AG09309 (cell line): Measurements from ENCODE around the gene NECAB2.

Experiments
- DNase-seq: peaks from one replicate; pipeline ENCODE4 v3.0.0-alpha.2; 2010; ENCODE audit warnings: low read depth
- H3K4me3 ChIP-seq: 2 replicates; pipeline ENCODE4 v1.5.1; 2011; ENCODE audit warnings: mild to moderate bottlenecking, low read depth, low read length, moderate library complexity; ENCODE audit not compliant: control insufficient read depth
- TF ChIP-seq, protein P1 (sequence below): IDR thresholded peaks from 2 replicates; pipeline ENCODE4 v1.5.1; 2011; ENCODE audit warnings: mild to moderate bottlenecking, low read depth, low read length, inconsistent platforms; ENCODE audit not compliant: insufficient read depth, control insufficient read depth; ENCODE audit errors: missing control alignments

Gene NECAB2

DNA sequence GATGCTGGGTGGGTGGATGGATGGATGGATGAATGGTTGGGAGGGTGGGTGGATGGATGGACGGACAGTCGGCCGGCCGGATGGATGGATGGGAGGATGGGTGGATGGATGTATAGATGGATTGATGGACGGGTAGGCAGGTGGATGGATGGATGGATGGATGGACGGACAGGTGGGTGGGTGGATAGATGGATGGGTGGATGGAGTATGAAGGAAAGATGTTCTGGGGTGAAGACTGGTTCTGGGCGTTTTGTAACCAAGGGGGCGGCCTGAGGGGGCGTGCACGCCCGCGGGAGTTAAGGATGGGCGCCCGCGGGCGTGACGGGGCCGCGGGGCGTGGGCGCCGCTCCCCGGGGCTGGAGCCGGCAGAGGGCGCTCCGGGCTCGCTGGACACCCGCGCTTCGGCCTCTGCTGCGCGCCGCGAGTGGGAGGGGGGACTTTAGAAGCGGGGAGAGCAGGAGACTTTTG lies at the start of gene NECAB2:
Gene NECAB2, plus strand, starts transcription at position 407 of the 468 bp plus-strand sequence. CDS start 405 bp downstream, outside the sequence.
- DNase-seq, result no peak
- TF ChIP-seq, protein P1, sequence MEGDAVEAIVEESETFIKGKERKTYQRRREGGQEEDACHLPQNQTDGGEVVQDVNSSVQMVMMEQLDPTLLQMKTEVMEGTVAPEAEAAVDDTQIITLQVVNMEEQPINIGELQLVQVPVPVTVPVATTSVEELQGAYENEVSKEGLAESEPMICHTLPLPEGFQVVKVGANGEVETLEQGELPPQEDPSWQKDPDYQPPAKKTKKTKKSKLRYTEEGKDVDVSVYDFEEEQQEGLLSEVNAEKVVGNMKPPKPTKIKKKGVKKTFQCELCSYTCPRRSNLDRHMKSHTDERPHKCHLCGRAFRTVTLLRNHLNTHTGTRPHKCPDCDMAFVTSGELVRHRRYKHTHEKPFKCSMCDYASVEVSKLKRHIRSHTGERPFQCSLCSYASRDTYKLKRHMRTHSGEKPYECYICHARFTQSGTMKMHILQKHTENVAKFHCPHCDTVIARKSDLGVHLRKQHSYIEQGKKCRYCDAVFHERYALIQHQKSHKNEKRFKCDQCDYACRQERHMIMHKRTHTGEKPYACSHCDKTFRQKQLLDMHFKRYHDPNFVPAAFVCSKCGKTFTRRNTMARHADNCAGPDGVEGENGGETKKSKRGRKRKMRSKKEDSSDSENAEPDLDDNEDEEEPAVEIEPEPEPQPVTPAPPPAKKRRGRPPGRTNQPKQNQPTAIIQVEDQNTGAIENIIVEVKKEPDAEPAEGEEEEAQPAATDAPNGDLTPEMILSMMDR, result peak; percentile 55
- H3K4me3 ChIP-seq, result peak within 1 kb of the TSS; percentile 36

- no peak overlapping the region for H3K4me3 ChIP-seq
- DNase-seq, result no peak
- TF ChIP-seq, protein P1, result no peak
These were observed 47.1 kb upstream of the NECAB2 start for GRCh38 chr16:83920894-83921491.

GRCh38 chr16:83923581-83924365 lies 44.3 kb upstream of the NECAB2 start:
- TF ChIP-seq, protein P1, result no peak
- H3K4me3 ChIP-seq, result no peak overlapping the region
- no peak for DNase-seq

DNA sequence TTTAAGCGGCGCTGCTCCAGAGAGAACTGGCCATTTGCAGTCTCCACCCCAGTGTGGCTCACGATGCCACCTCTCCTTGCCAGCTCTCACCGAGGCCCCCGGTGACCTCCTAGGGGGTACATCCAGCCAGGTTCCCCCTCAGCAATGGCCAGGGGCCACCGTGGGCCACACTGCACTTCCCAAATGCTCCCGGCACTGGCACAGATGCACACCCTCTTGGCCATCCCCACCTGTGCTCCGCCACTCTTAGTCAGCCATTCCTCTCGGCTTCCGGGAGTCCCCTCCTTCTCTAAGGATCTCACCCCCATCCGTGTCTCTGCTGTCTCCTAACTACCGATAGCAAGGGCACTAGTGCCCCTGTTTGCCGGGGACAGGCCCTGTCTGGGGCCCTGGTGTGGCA lies 43.4 kb upstream of the NECAB2 start:
- no peak for DNase-seq
- TF ChIP-seq, protein P1, result no peak
- H3K4me3 ChIP-seq, result no peak overlapping the region

- H3K4me3 ChIP-seq, result no peak overlapping the region
- TF ChIP-seq, protein P1, result no peak
- DNase-seq, result no peak
These were observed 42.7 kb upstream of the NECAB2 start for GRCh38 chr16:83925095-83925905.

DNA sequence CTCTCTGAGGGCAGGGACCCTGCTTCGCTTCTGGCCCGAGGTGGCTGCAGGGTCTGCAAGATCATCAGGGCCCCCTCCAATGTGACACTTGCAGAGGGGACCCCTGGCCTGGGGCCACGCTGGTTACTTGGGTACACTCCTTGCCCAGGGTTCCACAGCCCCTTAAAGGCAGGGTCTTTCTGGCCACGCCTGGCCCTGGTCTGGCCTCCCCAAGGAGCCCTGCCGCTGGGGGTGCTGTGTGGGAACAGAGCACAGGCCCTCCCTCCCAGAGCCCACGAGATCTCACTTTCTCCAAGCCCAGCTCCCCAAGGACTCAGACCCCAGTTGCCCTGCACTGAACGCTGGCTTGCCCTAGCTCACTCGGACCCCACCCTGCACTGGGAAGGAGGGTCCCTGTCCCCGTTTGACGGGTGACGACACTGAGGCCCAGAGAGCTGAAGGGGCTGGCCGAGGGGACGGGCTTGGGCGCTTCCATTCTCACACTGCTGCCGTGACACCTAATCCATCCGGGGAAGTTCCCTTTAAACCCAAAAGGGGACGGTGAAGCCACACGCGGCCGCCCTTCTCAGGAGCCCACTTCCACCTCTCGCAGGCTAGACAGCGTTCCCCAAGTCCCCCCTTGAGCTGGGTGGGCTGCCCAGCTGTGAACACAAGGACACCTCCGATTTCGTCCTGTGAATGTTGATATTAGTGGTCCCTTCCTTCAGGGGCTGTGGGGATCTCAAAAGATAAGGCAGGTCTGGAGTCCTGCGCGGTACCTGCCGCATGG lies 41.9 kb upstream of the NECAB2 start:
- H3K4me3 ChIP-seq, result no peak overlapping the region
- DNase-seq, result no peak
- TF ChIP-seq, protein P1, result no peak
